ENCODE results near the gene ALPP.
"Not testable (repeated sequence)": the region's sequence is repeated elsewhere in the genome, so short reads cannot be mapped to it uniquely, and the experiment has no call there.

The ALPP gene

GRCh38 chr2:232352511-232353091 lies 25.9 kb upstream of the ALPP start:
- CTCF ChIA-PET: no interaction called here

DNA sequence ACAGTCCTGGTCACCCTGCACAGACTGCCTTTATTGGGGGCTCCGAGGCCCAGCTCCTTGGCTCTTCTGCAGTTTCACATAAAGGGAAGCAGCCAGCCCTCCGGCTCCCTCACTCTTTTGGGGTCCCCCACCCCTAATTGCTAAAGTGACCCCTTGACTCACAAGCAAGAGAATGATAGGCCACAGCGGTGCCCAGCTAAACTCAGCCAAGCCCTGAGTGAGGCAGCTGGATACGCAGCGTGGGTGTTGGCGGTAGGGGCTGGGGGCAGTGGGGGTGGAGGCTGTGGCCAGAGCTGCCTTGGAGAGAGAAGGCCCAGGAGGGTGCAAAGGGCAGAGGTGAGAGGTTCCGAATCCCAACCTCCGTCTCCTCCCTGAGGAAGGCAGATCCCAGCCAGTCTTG lies 25.5 kb upstream of the ALPP start:
- POLR2A ChIA-PET: no interaction called here
- DNase-seq (ENCODE audit: low read depth, low spot score): no peak
- H3K4me3 ChIP-seq (ENCODE audit: low read depth, low read length): no peak overlapping the region
- CTCF ChIA-PET: no interaction called here
- no peak for TF ChIP-seq CTCF (IDR thresholded peaks at IDR 0.05; ENCODE audit: insufficient read depth, low read length, missing control alignments)

More at GRCh38 chr2:232352511-232353091, 25.9 kb upstream of the ALPP start:
- TF ChIP-seq CTCF (IDR thresholded peaks at IDR 0.05; ENCODE audit: insufficient read depth, low read length, missing control alignments): no peak
- H3K4me3 ChIP-seq (ENCODE audit: low read depth, low read length): no peak overlapping the region
- POLR2A ChIA-PET: no interaction called here
- DNase-seq (ENCODE audit: low read depth, low spot score): no peak

GRCh38 chr2:232353660-232354059 lies 24.9 kb upstream of the ALPP start:
- no peak for DNase-seq (ENCODE audit: low read depth, low spot score)
- no peak for TF ChIP-seq CTCF (IDR thresholded peaks at IDR 0.05; ENCODE audit: insufficient read depth, low read length, missing control alignments)
- POLR2A ChIA-PET: no interaction called here
- no peak overlapping the region for H3K4me3 ChIP-seq (ENCODE audit: low read depth, low read length)
- CTCF ChIA-PET: no interaction called here

GRCh38 chr2:232354069-232354468 lies 24.5 kb upstream of the ALPP start:
- CTCF ChIA-PET: interaction anchor here (1.0 to 1.1 kb wide), 2 partner anchors 18 to 169 kb away, joined by 3 read pairs; no protein-coding TSS in a partner anchor
- POLR2A ChIA-PET: no interaction called here
- H3K4me3 ChIP-seq (ENCODE audit: low read depth, low read length): no peak overlapping the region
- no peak for TF ChIP-seq CTCF (IDR thresholded peaks at IDR 0.05; ENCODE audit: insufficient read depth, low read length, missing control alignments)
- no peak for DNase-seq (ENCODE audit: low read depth, low spot score)

DNA sequence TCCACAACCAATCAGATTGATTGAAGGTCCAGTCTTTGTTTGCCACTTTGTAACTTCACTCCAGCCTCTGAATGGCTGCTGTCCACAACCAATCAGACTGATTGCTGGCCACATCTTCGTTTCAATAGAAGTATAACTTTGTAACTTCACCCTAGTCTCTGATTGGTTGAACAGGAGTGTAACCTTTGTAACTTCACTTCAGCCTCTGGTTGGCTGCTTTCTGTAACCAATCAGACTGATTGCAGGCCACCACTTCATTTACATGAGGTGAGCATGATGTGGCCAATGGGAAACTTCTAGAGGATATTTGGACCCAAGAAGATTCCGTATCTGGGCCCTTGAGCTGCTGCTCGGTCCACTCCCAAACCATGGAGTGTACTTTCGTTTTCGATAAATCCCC lies 16.9 kb upstream of the ALPP start:
- TF ChIP-seq CTCF (IDR thresholded peaks at IDR 0.05; ENCODE audit: insufficient read depth, low read length, missing control alignments): no peak
- ChIA-PET POLR2A (no interaction called here), CTCF (no interaction called here)
- DNase-seq (ENCODE audit: low read depth, low spot score): no peak
- H3K4me3 ChIP-seq (ENCODE audit: low read depth, low read length): no peak overlapping the region

GRCh38 chr2:232362174-232362900 lies 16.2 kb upstream of the ALPP start:
- POLR2A ChIA-PET: no interaction called here
- DNase-seq (ENCODE audit: low read depth, low spot score): no peak

DNA sequence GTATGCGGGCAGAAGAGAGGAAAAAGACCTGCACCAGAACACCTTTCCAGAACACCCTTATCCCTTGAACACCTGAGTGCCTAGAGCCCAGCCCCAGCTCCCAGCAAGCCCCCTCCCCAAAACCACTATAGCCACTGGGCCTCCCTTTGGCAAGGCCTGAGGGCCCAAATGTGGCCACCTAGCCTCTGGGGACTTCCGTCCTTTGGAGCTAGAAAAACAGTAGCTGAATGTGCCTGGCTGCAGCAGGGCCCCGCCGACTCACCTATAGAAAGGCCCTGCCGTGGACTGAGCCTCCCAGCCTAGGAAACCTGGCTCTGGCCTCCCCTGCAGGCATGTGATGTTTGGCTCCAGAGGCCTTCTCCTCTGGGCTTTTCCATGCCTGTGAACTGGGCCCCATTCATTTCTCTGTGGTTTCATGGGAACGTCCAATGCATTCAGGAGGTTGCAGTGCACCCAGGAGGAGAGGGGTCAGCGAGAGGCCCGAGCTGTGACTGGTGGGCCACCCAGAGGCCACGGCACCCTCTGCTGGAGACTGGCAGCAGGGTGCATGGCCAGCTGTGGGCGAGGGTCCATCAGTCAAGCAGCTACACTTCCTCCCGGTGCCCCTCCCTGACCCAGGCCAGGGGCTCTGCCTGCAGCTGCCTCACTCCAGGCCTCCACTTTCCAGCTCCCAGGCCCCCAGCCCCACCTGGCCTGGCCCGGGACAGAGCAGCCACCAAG lies 15.3 kb upstream of the ALPP start:
- POLR2A ChIA-PET; DNase-seq (ENCODE audit: low read depth, low spot score); H3K4me3 ChIP-seq (ENCODE audit: low read depth, low read length): not testable (repeated sequence)
- CTCF ChIA-PET: interaction anchor here (0.8 to 1.1 kb wide), 2 partner anchors 27 to 462 kb away, joined by 3 read pairs; no protein-coding TSS in a partner anchor

More at GRCh38 chr2:232362174-232362900, 16.2 kb upstream of the ALPP start:
- H3K4me3 ChIP-seq (ENCODE audit: low read depth, low read length): no peak overlapping the region
- TF ChIP-seq CTCF (IDR thresholded peaks at IDR 0.05; ENCODE audit: insufficient read depth, low read length, missing control alignments): no peak
- CTCF ChIA-PET: interaction anchor here (1.1 kb wide), 1 partner anchor 26 kb away, joined by 3 read pairs; no protein-coding TSS in a partner anchor
